HepG2 (cell line): ENCODE data around the gene BICDL2. TPM values are rescaled to one million over a fixed set of nuclear protein-coding genes. Genes with fewer than 3 reads are reported as not detected.

Source experiments
- GABPA ChIP-seq, 2 experiments: IDR thresholded peaks; 2 replicates each; pipeline ENCODE4 v1.6.1; 2011 to 2016; ENCODE audit warnings: low read depth in 2 of 2, low read length in 1 of 2, missing biosample characterization in 1 of 2, missing genetic modification characterization in 1 of 2
- MAZ ChIP-seq, 2 experiments: sonication (generic) in 1 of 2; formaldehyde crosslinking in 1 of 2; IDR thresholded peaks; 2 replicates each; pipeline versions ENCODE4 v1.5.0 to v1.6.1; 2012 to 2020; ENCODE audit warnings: low read depth in 2 of 2, mild to moderate bottlenecking in 2 of 2, borderline replicate concordance in 1 of 2, improper control_type of control experiment in 1 of 2, low read length in 1 of 2, missing genetic modification reagents in 1 of 2, moderate library complexity in 1 of 2
- PAF1 ChIP-seq: IDR thresholded peaks from 2 replicates; pipeline ENCODE4 v1.6.1; 2016; ENCODE audit warnings: missing genetic modification reagents, missing compliant biosample characterization
- POLR2G ChIP-seq: fragments of 200-400 bp; formaldehyde crosslinking; IDR thresholded peaks from 2 replicates; pipeline ENCODE4 v1.6.1; 2018; ENCODE audit warnings: mild to moderate bottlenecking, low read depth, low read length, moderate library complexity
- PRPF4 ChIP-seq: fragments of 200-400 bp; formaldehyde crosslinking; IDR thresholded peaks from 2 replicates; pipeline ENCODE4 v1.6.1; 2016; ENCODE audit warnings: low read length, low read depth; ENCODE audit not compliant: poor library complexity, severe bottlenecking
- RFX5 ChIP-seq: IDR thresholded peaks from 2 replicates; pipeline ENCODE4 v1.6.1; 2011; ENCODE audit warnings: low read depth, low read length, improper control_type of control experiment
- SIN3A ChIP-seq: IDR thresholded peaks from 2 replicates; pipeline ENCODE4 v1.6.1; 2011; ENCODE audit warnings: low read depth, mild to moderate bottlenecking, control low read depth, low read length, borderline replicate concordance
- YEATS2 ChIP-seq: sonication (generic); formaldehyde crosslinking; IDR thresholded peaks from 2 replicates; pipeline ENCODE4 v1.4.0; 2020; ENCODE audit warnings: missing genetic modification reagents, borderline replicate concordance
- YY1 ChIP-seq: IDR thresholded peaks from 2 replicates; pipeline ENCODE4 v1.6.1; 2011; ENCODE audit warnings: low read length, low read depth, moderate library complexity, mild to moderate bottlenecking; ENCODE audit not compliant: insufficient read depth, insufficient replicate concordance
- ZMYM4 ChIP-seq: sonication (generic); formaldehyde crosslinking; IDR thresholded peaks from 2 replicates; pipeline ENCODE4 v1.8.1; 2023; ENCODE audit warnings: mild to moderate bottlenecking, missing genetic modification reagents
- ZNF121 ChIP-seq: sonication (generic); formaldehyde crosslinking; IDR thresholded peaks from 2 replicates; pipeline ENCODE4 v1.5.0; 2020; ENCODE audit warnings: mild to moderate bottlenecking, missing genetic modification reagents
- ZNF652 ChIP-seq: IDR thresholded peaks from 2 replicates; pipeline ENCODE4 v1.6.1; 2016; ENCODE audit warnings: low read depth, borderline replicate concordance
- polyA plus RNA-seq, 8 experiments: library from polyadenylated mRNA; depleted of rRNA in 3 of 8; stranded (reverse) in 7 of 8; unstranded in 1 of 8; fragments of >200 nt; fragmentation: Illumina TruSeq in 4 of 8; extraction: Trizol in 4 of 8; gene quantifications; 2 replicates each; pipeline versions ENCODE4 v1.2.1 to v1.2.3, GENCODE V29; 2011 to 2016; ENCODE audit warnings: low read depth in 4 of 8, missing spikeins in 1 of 8, mixed read lengths in 1 of 8; ENCODE audit not compliant: insufficient read depth in 1 of 8
- total RNA-seq, 5 experiments: library from RNA; depleted of rRNA; stranded (reverse); fragments of >200 nt; fragmentation: Illumina TruSeq; extraction: Trizol; gene quantifications; 2 replicates each; pipeline ENCODE4 v1.2.3, GENCODE V29; 2016; ENCODE audit warnings: low read depth in 1 of 5
- TF ChIP-seq, protein P1 (sequence below): sonication (generic); formaldehyde crosslinking; IDR thresholded peaks from 2 replicates; pipeline ENCODE4 v1.5.1; 2020; ENCODE audit warnings: missing genetic modification reagents, mild to moderate bottlenecking, borderline replicate concordance
- TF ChIP-seq, protein P2 (sequence below): sonication (generic); formaldehyde crosslinking; IDR thresholded peaks from 2 replicates; pipeline ENCODE4 v1.4.0; 2020; ENCODE audit warnings: missing genetic modification reagents, borderline replicate concordance
- TF ChIP-seq, protein P3 (sequence below): sonication (generic); formaldehyde crosslinking; IDR thresholded peaks from 2 replicates; pipeline ENCODE4 v1.5.1; 2020; ENCODE audit warnings: mild to moderate bottlenecking, missing genetic modification reagents, moderate library complexity

The BICDL2 gene
- total and polyA plus RNA-seq, 2 of the 13 experiments (the other 11 are each of a cell fraction or from before 2014, with no cell fraction given): 0.12 TPM; not detected in 1

DNA sequence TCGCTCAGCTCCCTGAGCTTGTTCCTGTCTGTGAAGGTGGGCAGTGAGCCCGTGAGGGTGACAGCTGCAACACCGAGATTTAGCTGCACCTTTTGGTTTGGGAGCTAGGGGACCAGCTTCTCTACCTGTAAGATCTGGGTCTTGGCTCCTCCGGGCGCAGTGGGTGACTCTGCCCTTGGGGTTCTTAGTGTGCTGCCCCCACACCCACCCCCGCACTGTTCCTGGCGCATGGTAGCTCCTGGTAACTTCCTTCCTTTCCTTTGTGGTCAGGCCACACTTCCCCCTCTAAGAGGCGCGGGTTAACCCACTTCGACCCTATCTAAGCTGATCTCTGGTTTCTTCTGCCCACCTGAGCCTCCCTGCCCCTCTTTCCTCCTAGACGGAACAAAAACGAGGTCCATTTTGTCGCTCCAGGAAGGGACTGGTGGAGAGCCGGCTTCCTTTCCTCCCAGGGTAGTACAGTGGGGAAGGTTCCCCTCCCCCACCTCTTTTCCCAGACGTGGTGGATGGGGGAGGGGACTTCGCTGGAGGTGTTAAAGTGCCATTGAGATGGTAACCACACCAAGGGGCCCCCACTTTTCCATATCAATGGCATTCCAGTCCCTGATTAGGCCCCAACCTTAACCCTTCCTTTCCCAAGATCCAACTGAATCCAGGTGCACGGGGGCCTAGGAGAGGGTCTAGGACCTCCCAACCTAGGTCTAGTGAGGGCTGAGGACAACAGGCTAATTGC, 28.6 kb downstream of the BICDL2 start (continued):
- TF ChIP-seq, protein P1, sequence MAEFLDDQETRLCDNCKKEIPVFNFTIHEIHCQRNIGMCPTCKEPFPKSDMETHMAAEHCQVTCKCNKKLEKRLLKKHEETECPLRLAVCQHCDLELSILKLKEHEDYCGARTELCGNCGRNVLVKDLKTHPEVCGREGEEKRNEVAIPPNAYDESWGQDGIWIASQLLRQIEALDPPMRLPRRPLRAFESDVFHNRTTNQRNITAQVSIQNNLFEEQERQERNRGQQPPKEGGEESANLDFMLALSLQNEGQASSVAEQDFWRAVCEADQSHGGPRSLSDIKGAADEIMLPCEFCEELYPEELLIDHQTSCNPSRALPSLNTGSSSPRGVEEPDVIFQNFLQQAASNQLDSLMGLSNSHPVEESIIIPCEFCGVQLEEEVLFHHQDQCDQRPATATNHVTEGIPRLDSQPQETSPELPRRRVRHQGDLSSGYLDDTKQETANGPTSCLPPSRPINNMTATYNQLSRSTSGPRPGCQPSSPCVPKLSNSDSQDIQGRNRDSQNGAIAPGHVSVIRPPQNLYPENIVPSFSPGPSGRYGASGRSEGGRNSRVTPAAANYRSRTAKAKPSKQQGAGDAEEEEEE (CRISPR knock-in tag): no peak
- TF ChIP-seq MAZ (IDR thresholded peaks at IDR 0.05; ENCODE audit: borderline replicate concordance, low read depth, low read length) (no peak), MAZ (CRISPR knock-in tag; IDR thresholded peaks at IDR 0.05; ENCODE audit: low read depth) (no peak), ZNF652 (peak; percentile 69), PRPF4 (peak; percentile 96), YY1 (no peak), ZMYM4 (CRISPR knock-in tag) (no peak), PAF1 (no peak), GABPA (IDR thresholded peaks at IDR 0.05; ENCODE audit: low read depth, low read length) (no peak), GABPA (CRISPR knock-in tag; IDR thresholded peaks at IDR 0.05; ENCODE audit: low read depth) (peak; percentile 47; the same call in 1 of the 2 replicates), ZNF121 (CRISPR knock-in tag) (no peak), YEATS2 (CRISPR knock-in tag) (no peak), POLR2G (peak; percentile 16; the same call in 1 of the 2 replicates), RFX5 (no peak), SIN3A (0 out of 2 replicates have a peak, but pooled peaks have one; percentile 30)
- TF ChIP-seq, protein P2, sequence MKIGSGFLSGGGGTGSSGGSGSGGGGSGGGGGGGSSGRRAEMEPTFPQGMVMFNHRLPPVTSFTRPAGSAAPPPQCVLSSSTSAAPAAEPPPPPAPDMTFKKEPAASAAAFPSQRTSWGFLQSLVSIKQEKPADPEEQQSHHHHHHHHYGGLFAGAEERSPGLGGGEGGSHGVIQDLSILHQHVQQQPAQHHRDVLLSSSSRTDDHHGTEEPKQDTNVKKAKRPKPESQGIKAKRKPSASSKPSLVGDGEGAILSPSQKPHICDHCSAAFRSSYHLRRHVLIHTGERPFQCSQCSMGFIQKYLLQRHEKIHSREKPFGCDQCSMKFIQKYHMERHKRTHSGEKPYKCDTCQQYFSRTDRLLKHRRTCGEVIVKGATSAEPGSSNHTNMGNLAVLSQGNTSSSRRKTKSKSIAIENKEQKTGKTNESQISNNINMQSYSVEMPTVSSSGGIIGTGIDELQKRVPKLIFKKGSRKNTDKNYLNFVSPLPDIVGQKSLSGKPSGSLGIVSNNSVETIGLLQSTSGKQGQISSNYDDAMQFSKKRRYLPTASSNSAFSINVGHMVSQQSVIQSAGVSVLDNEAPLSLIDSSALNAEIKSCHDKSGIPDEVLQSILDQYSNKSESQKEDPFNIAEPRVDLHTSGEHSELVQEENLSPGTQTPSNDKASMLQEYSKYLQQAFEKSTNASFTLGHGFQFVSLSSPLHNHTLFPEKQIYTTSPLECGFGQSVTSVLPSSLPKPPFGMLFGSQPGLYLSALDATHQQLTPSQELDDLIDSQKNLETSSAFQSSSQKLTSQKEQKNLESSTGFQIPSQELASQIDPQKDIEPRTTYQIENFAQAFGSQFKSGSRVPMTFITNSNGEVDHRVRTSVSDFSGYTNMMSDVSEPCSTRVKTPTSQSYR: peak; percentile 89
- TF ChIP-seq, protein P3, sequence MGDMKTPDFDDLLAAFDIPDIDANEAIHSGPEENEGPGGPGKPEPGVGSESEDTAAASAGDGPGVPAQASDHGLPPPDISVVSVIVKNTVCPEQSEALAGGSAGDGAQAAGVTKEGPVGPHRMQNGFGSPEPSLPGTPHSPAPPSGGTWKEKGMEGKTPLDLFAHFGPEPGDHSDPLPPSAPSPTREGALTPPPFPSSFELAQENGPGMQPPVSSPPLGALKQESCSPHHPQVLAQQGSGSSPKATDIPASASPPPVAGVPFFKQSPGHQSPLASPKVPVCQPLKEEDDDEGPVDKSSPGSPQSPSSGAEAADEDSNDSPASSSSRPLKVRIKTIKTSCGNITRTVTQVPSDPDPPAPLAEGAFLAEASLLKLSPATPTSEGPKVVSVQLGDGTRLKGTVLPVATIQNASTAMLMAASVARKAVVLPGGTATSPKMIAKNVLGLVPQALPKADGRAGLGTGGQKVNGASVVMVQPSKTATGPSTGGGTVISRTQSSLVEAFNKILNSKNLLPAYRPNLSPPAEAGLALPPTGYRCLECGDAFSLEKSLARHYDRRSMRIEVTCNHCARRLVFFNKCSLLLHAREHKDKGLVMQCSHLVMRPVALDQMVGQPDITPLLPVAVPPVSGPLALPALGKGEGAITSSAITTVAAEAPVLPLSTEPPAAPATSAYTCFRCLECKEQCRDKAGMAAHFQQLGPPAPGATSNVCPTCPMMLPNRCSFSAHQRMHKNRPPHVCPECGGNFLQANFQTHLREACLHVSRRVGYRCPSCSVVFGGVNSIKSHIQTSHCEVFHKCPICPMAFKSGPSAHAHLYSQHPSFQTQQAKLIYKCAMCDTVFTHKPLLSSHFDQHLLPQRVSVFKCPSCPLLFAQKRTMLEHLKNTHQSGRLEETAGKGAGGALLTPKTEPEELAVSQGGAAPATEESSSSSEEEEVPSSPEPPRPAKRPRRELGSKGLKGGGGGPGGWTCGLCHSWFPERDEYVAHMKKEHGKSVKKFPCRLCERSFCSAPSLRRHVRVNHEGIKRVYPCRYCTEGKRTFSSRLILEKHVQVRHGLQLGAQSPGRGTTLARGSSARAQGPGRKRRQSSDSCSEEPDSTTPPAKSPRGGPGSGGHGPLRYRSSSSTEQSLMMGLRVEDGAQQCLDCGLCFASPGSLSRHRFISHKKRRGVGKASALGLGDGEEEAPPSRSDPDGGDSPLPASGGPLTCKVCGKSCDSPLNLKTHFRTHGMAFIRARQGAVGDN (CRISPR knock-in tag): peak; percentile 16; the same call in 1 of the 2 replicates
- TF ChIP-seq, all 625 proteins: peak for 8
